Activated T-helper 2 cell treated with anti-CD3 and anti-CD28 coated beads, Interferon-gamma antibody, Interleukin-2, Interleukin-4, amounts not matched to agents 10 μg/mL and 5 μg/mL and 100 μg/mL, durations not matched to agents 14 hours and 24 hours and 36 hours (primary cell): ENCODE data around the gene AMBP. TPM values are rescaled to one million over a fixed set of nuclear protein-coding genes. Genes with fewer than 3 reads are reported as not detected.

Experiments used
- DNase-seq: peaks from one replicate; pipeline ENCODE4 v3.0.0; 2021; ENCODE audit warnings: low spot score
- H3K27ac Mint-ChIP-seq: one replicate; pipeline ENCODE4 v1.8.0; 2021; ENCODE audit warnings: mixed read lengths
- H3K27me3 Mint-ChIP-seq: one replicate; pipeline ENCODE4 v1.8.0; 2021; ENCODE audit warnings: low read depth, mixed read lengths
- H3K36me3 Mint-ChIP-seq: one replicate; pipeline ENCODE4 v1.8.0; 2021; ENCODE audit warnings: low read depth, mixed read lengths
- H3K4me1 Mint-ChIP-seq: one replicate; pipeline ENCODE4 v1.8.0; 2021; ENCODE audit warnings: low read depth, mixed read lengths
- H3K4me3 Mint-ChIP-seq: one replicate; pipeline ENCODE4 v1.8.0; 2021; ENCODE audit warnings: low read depth, mild to moderate bottlenecking, moderate library complexity, mixed read lengths
- H3K9me3 Mint-ChIP-seq: one replicate; pipeline ENCODE4 v1.8.0; 2021; ENCODE audit warnings: mixed read lengths
- intact Hi-C: fragments of 100-400 bp; cut with micrococcal nuclease; formaldehyde crosslinking; loops from one replicate; pipeline ENCODE4 v1.15.1; 2023
- total RNA-seq: library from RNA; stranded (reverse); gene quantifications from 2 replicates; pipeline ENCODE4 v1.2.3, GENCODE V29; 2022

The AMBP gene
- total RNA-seq, 1 donor from 2014 or later: not detected

GRCh38 chr9:114055061-114055460 is 23.0 kb downstream of the AMBP start:
- H3K36me3 Mint-ChIP-seq: no peaks in the 10 kb centered on the region
- H3K27ac Mint-ChIP-seq: no peak overlapping the region
- intact Hi-C loops: no loop called here
- H3K4me1 Mint-ChIP-seq: no peaks in the 10 kb centered on the region
- no peak overlapping the region for H3K4me3 Mint-ChIP-seq
- no peak for DNase-seq
- no peaks in the 10 kb centered on the region for H3K9me3 Mint-ChIP-seq
- H3K27me3 Mint-ChIP-seq: no peaks in the 10 kb centered on the region

DNA sequence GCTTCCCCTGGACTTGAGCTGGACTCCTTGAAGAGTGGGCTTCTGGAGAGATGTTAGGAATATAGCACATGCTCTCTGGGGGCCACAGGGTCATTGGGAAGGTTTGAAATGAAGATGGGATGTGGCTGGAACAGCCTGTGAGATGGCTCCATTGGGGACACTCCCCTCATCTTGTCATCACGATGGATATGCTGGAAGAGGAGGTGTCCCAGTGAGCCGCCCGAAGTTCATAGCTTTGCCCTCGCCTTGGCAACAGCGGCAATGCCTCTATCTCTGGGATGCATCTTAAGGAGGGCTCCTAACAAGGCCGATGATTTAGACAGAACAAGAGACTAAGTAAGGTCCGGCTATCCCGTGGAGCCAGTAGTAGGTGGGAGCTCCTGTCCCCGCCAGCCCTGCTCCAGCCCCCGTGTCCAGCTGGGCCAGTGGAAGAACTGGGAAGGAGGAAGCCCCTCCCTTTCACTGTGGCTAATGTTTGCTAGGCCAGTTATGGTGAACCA is 23.9 kb downstream of the AMBP start:
- Mint-ChIP-seq H3K27ac (no peak overlapping the region), H3K4me1 (no peaks in the 10 kb centered on the region), H3K4me3 (no peak overlapping the region), H3K36me3 (no peaks in the 10 kb centered on the region), H3K27me3 (no peaks in the 10 kb centered on the region), H3K9me3 (no peaks in the 10 kb centered on the region)
- DNase-seq: no peak
- intact Hi-C loops: no loop called here

- Mint-ChIP-seq H3K27ac (no peak overlapping the region), H3K36me3 (no peaks in the 10 kb centered on the region), H3K4me1 (no peaks in the 10 kb centered on the region), H3K9me3 (no peaks in the 10 kb centered on the region), H3K27me3 (no peaks in the 10 kb centered on the region), H3K4me3 (no peak overlapping the region)
- intact Hi-C loops: no loop called here
- DNase-seq: no peak
These were observed 24.7 kb downstream of the AMBP start for GRCh38 chr9:114053246-114054005.

DNA sequence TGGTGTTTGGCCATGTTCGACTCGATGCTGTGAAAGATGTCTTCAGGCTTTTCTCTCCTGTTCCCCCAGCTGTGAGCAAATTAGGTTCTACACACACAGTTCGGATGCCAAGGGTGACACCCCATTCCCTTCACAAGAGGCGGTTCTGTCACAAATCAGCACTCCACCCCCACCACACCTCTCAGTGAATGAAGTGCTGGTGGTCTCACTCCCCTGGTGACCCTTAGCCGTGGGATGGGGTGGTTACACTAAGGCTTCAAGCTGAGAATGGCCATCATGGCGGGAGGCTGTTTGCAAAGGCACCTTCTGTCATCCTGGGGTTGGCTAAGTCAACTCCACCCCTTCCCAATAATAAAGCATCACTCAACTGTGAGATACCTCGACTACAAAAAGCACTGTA is 26.4 kb downstream of the AMBP start:
- H3K27ac Mint-ChIP-seq: no peak overlapping the region
- H3K4me3 Mint-ChIP-seq: no peak overlapping the region
- H3K27me3 Mint-ChIP-seq: no peaks in the 10 kb centered on the region
- no peaks in the 10 kb centered on the region for H3K9me3 Mint-ChIP-seq
- intact Hi-C loops: no loop called here
- no peak for DNase-seq
- no peaks in the 10 kb centered on the region for H3K4me1 Mint-ChIP-seq
- no peaks in the 10 kb centered on the region for H3K36me3 Mint-ChIP-seq

- H3K4me1 Mint-ChIP-seq: no peaks in the 10 kb centered on the region
- H3K36me3 Mint-ChIP-seq: no peaks in the 10 kb centered on the region
- no peak for DNase-seq
- no peaks in the 10 kb centered on the region for H3K27me3 Mint-ChIP-seq
- H3K4me3 Mint-ChIP-seq: no peak overlapping the region
- H3K9me3 Mint-ChIP-seq: no peaks in the 10 kb centered on the region
- no peak overlapping the region for H3K27ac Mint-ChIP-seq
- intact Hi-C loops: no loop called here
These were observed 26.8 kb downstream of the AMBP start for GRCh38 chr9:114051281-114051680.

DNA sequence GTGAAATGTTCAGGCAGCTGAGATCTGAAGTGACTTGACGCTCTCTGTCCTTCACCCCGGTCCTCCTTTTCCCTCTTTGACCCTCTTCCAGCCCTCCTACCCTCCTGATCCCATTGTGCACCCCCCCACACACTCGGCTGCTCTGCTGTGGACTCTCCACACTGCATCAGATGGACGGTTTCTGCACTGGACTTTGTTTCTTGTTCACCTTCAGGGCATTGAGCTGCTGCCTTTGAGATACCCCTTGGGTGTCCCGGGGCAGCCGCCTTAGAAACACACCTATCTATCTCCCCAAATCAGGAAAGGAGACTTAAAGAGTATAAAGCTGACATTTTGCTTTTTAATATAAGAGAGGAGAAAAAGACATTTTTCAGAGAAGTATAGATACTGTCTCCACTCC is 27.5 kb downstream of the AMBP start:
- H3K4me1 Mint-ChIP-seq: no peaks in the 10 kb centered on the region
- no peak for DNase-seq
- intact Hi-C loops: no loop called here
- H3K4me3 Mint-ChIP-seq: no peak overlapping the region
- no peaks in the 10 kb centered on the region for H3K9me3 Mint-ChIP-seq
- H3K27me3 Mint-ChIP-seq: no peaks in the 10 kb centered on the region
- no peaks in the 10 kb centered on the region for H3K36me3 Mint-ChIP-seq
- no peak overlapping the region for H3K27ac Mint-ChIP-seq

- H3K4me3 Mint-ChIP-seq: no peak overlapping the region
These were observed 27.9 kb downstream of the AMBP start for GRCh38 chr9:114050226-114050568.

GRCh38 chr9:114049441-114050225 is 28.5 kb downstream of the AMBP start:
- Mint-ChIP-seq H3K4me3 (no peak overlapping the region), H3K27me3 (peaks cover 2% of the 10 kb centered on the region), H3K27ac (no peak overlapping the region), H3K4me1 (no peaks in the 10 kb centered on the region), H3K9me3 (no peaks in the 10 kb centered on the region), H3K36me3 (no peaks in the 10 kb centered on the region)
- no peak for DNase-seq
- intact Hi-C loops: no loop called here

More at GRCh38 chr9:114050226-114050568, 27.9 kb downstream of the AMBP start:
- H3K27ac Mint-ChIP-seq: no peak overlapping the region
- no peak for DNase-seq
- H3K27me3 Mint-ChIP-seq: peaks cover under 1% of the 10 kb centered on the region
- H3K4me1 Mint-ChIP-seq: no peaks in the 10 kb centered on the region
- H3K36me3 Mint-ChIP-seq: no peaks in the 10 kb centered on the region
- no peaks in the 10 kb centered on the region for H3K9me3 Mint-ChIP-seq
- intact Hi-C loops: no loop called here

- Mint-ChIP-seq H3K36me3 (no peaks in the 10 kb centered on the region), H3K27ac (no peak overlapping the region), H3K4me1 (no peaks in the 10 kb centered on the region), H3K27me3 (peaks cover 2% of the 10 kb centered on the region), H3K9me3 (no peaks in the 10 kb centered on the region), H3K4me3 (no peak overlapping the region)
- intact Hi-C loops: no loop called here
- no peak for DNase-seq
These were observed 29.3 kb downstream of the AMBP start for GRCh38 chr9:114048533-114049415.

DNA sequence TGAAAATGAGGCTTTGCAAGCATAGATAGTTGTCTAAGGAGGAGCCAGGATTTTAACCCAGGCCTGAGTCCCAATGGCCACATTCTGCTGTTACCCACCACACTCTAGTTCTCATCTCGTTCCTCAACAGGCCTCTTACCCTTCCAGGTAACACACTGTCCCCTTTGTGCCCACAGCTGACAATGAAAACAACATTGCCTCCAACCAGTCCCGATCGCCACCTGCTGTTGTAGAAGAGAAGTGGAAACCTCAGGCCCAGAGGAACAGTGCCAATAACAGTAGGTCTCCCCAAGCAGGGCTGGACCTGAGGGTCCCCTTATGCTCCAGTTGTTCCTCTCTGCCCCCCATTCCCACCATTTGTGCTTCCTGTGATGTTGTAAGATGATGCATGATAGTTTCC is 30.4 kb downstream of the AMBP start:
- Mint-ChIP-seq H3K4me3 (no peak overlapping the region), H3K9me3 (no peaks in the 10 kb centered on the region), H3K27me3 (peaks cover 2% of the 10 kb centered on the region), H3K36me3 (no peaks in the 10 kb centered on the region), H3K27ac (no peak overlapping the region), H3K4me1 (no peaks in the 10 kb centered on the region)
- DNase-seq: peak; percentile 7
- intact Hi-C loops: no loop called here

DNA sequence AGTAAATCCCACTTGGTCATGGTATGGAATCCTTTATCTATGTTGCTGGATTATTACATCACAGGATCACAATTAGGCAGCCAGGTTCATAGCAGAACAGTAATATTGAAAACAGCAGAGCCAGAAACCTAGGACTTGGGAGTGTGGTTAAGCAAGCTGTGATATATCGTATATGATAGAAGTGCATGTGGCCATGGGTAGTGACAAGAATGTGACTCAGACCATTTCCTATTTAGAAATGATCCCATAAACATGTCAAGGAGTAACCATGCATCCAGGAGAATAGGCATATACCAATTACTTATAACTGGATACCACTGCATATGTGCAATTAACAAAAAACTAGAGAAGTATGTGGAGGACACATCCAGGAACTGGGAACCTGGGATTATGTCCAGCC is 31.2 kb downstream of the AMBP start:
- no peak for DNase-seq
- Mint-ChIP-seq H3K36me3 (no peaks in the 10 kb centered on the region), H3K4me1 (no peaks in the 10 kb centered on the region), H3K27me3 (peaks cover 2% of the 10 kb centered on the region), H3K4me3 (no peak overlapping the region), H3K27ac (no peak overlapping the region), H3K9me3 (no peaks in the 10 kb centered on the region)
- intact Hi-C loops: no loop called here

DNA sequence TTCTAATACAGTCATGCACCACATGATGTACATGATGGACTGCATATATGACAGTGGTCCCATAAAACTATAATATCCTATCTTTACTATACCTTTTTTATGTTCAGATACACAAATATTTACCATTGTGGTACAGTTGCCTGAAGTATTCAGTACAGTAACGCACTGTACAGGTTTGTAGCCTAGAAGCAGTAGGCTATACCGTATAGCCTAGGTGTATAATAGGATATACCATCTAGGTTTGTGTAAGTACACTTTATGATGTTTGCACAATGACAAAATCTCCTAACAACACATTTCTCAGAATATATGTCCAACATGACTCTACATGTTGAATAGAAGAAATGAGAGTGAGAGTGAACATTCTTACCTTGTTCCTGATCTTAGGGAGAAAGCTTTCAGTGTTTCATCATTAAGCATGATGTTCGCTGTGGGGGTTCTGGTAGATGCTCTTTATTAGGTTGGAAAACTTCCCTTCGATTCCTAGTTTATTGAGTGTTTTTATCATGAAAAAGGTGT is 31.8 kb downstream of the AMBP start:
- Mint-ChIP-seq H3K4me1 (no peaks in the 10 kb centered on the region), H3K9me3 (no peaks in the 10 kb centered on the region), H3K27me3 (peaks cover 2% of the 10 kb centered on the region), H3K36me3 (no peaks in the 10 kb centered on the region), H3K27ac (no peak overlapping the region), H3K4me3 (no peak overlapping the region)
- DNase-seq: no peak
- intact Hi-C loops: no loop called here
